ENCODE measurements around the gene ARAP3. TPM values are rescaled to one million over a fixed set of nuclear protein-coding genes. Genes with fewer than 3 reads are reported as not detected.

Gene ARAP3
- total and polyA plus RNA-seq, 4 experiments from 2014 or later: 0.73 to 16.4 (median 14.7) TPM; not detected in 1

GRCh38 chr5:141635646-141636045, 46.4 kb downstream of the ARAP3 start:
- H3K27me3 Mint-ChIP-seq: no peaks in the 10 kb centered on the region
- intact Hi-C loops (cut with micrococcal nuclease): loop anchor here (1.0 to 10.0 kb wide), 6 partner anchors 16 to 1071 kb away; partner anchors contain the start of genes APBB3, ARAP3, FCHSD1 and SLC35A4
- peaks cover 52% of the 10 kb centered on the region for H3K4me1 ChIP-seq (ENCODE audit: insufficient read depth, low read length)
- CTCF ChIA-PET (ENCODE audit: partially characterized antibody): interaction anchor here (1.1 to 28.3 kb wide), 8 partner anchors 14 to 214 kb away, joined by 3 to 712 read pairs (median 14); partner anchors contain the start of gene DIAPH1
- no peaks in the 10 kb centered on the region for H3K27me3 ChIP-seq (ENCODE audit: insufficient read depth, low read length)
- H3K4me3 Mint-ChIP-seq: peak overlapping the region; percentile 88 to 96 (median 94)
- no peaks in the 10 kb centered on the region for H3K9me3 Mint-ChIP-seq
- peaks cover 11 to 33% of the 10 kb centered on the region in 2 donors for H3K36me3 Mint-ChIP-seq
- H3K27ac Mint-ChIP-seq: peak overlapping the region; percentile 7 to 96 (median 95)
- peak overlapping the region; percentile 87 for H3K27ac ChIP-seq (ENCODE audit: low read depth, low read length)
- POLR2A ChIA-PET (ENCODE audit: partially characterized antibody): interaction anchor here (0.7 to 6.2 kb wide), 13 partner anchors 10 to 325 kb away, joined by 3 to 159 read pairs (median 10); partner anchors contain the start of genes DIAPH1 and FCHSD1
- H3K4me3 ChIP-seq (ENCODE audit: low read length in 2 of 2): peak overlapping the region; percentile 86 to 98
- H3K4me1 Mint-ChIP-seq: peaks cover 29 to 51% (median 39%) of the 10 kb centered on the region in 4 donors
- no peak for DNase-seq
- peaks cover 3% of the 10 kb centered on the region for H3K36me3 ChIP-seq (ENCODE audit: insufficient read depth, low read length)
- H3K9me3 ChIP-seq (ENCODE audit: control insufficient read depth in 1 of 2, low read length in 2 of 2): no peaks in the 10 kb centered on the region

- POLR2A ChIA-PET (ENCODE audit: partially characterized antibody): interaction anchor here (1.2 to 6.2 kb wide), 4 partner anchors 13 to 42 kb away, joined by 3 to 159 read pairs (median 34); partner anchors contain the start of gene DIAPH1
- intact Hi-C loops (cut with micrococcal nuclease): loop anchor here (5.0 to 10.0 kb wide), 2 partner anchors 48 to 1070 kb away; partner anchors contain the start of genes APBB3, ARAP3 and SLC35A4
- Histone ChIP-seq H3K9me3 (ENCODE audit: control insufficient read depth in 1 of 2, low read length in 2 of 2) (no peaks in the 10 kb centered on the region), H3K4me3 (ENCODE audit: low read length in 2 of 2) (no peak overlapping the region), H3K27ac (ENCODE audit: low read depth, low read length) (no peak overlapping the region), H3K36me3 (ENCODE audit: insufficient read depth, low read length) (peaks cover 11% of the 10 kb centered on the region), H3K4me1 (ENCODE audit: insufficient read depth, low read length) (peaks cover 52% of the 10 kb centered on the region), H3K27me3 (ENCODE audit: insufficient read depth, low read length) (no peaks in the 10 kb centered on the region)
- no peaks in the 10 kb centered on the region for H3K27me3 Mint-ChIP-seq
- peak overlapping the region in 6 of 7 donors; percentile 61 to 90 (median 87) for H3K27ac Mint-ChIP-seq
- DNase-seq: no peak
- CTCF ChIA-PET (ENCODE audit: partially characterized antibody): interaction anchor here (1.0 to 28.3 kb wide), 6 partner anchors 13 to 70 kb away, joined by 4 to 712 read pairs (median 15); partner anchors contain the start of gene DIAPH1
- H3K9me3 Mint-ChIP-seq: no peaks in the 10 kb centered on the region
- H3K36me3 Mint-ChIP-seq: peaks cover 11 to 39% of the 10 kb centered on the region in 2 donors
- peak overlapping the region; percentile 43 to 94 (median 74) for H3K4me3 Mint-ChIP-seq
- peaks cover 29 to 53% (median 39%) of the 10 kb centered on the region in 4 donors for H3K4me1 Mint-ChIP-seq
These were observed 47.3 kb downstream of the ARAP3 start for GRCh38 chr5:141634720-141635119.

GRCh38 chr5:141633871-141634561, 48.0 kb downstream of the ARAP3 start:
- intact Hi-C loops (cut with micrococcal nuclease): loop anchor here (10.0 kb wide), 1 partner anchor 1069 kb away; the partner anchor contains the start of genes APBB3 and SLC35A4
- no peaks in the 10 kb centered on the region for H3K9me3 ChIP-seq (ENCODE audit: control insufficient read depth in 1 of 2, low read length in 2 of 2)
- H3K36me3 Mint-ChIP-seq: peaks cover 16 to 45% of the 10 kb centered on the region in 2 donors
- peak overlapping the region in 6 of 8 donors; percentile 3 to 41 (median 24) for H3K4me3 Mint-ChIP-seq
- ChIA-PET CTCF (ENCODE audit: partially characterized antibody) (interaction anchor here (0.7 to 28.3 kb wide), 10 partner anchors 12 to 1601 kb away, joined by 3 to 712 read pairs (median 4); partner anchors contain the start of gene DIAPH1), POLR2A (ENCODE audit: partially characterized antibody) (interaction anchor here (0.6 to 6.2 kb wide), 3 partner anchors 12 to 29 kb away, joined by 3 to 159 read pairs (median 3); partner anchors contain the start of gene DIAPH1)
- H3K4me1 ChIP-seq (ENCODE audit: insufficient read depth, low read length): peaks cover 52% of the 10 kb centered on the region
- H3K4me3 ChIP-seq (ENCODE audit: low read length in 2 of 2): no peak overlapping the region
- no peak overlapping the region for H3K27ac ChIP-seq (ENCODE audit: low read depth, low read length)
- H3K27me3 Mint-ChIP-seq: no peaks in the 10 kb centered on the region
- no peaks in the 10 kb centered on the region for H3K27me3 ChIP-seq (ENCODE audit: insufficient read depth, low read length)
- no peaks in the 10 kb centered on the region for H3K9me3 Mint-ChIP-seq
- peaks cover 18% of the 10 kb centered on the region for H3K36me3 ChIP-seq (ENCODE audit: insufficient read depth, low read length)
- peaks cover 29 to 53% (median 39%) of the 10 kb centered on the region in 4 donors for H3K4me1 Mint-ChIP-seq
- peak overlapping the region in 5 of 7 donors; percentile 53 to 88 (median 69) for H3K27ac Mint-ChIP-seq
- no peak for DNase-seq

GRCh38 chr5:141632650-141633049, 49.4 kb downstream of the ARAP3 start:
- CTCF ChIA-PET (ENCODE audit: partially characterized antibody): interaction anchor here (1.0 to 28.3 kb wide), 7 partner anchors 11 to 336 kb away, joined by 3 to 712 read pairs (median 6); partner anchors contain the start of genes DIAPH1 and RNF14
- peaks cover 31% of the 10 kb centered on the region for H3K36me3 ChIP-seq (ENCODE audit: insufficient read depth, low read length)
- DNase-seq: no peak
- peaks cover 41% of the 10 kb centered on the region for H3K4me1 ChIP-seq (ENCODE audit: insufficient read depth, low read length)
- Mint-ChIP-seq H3K9me3 (no peaks in the 10 kb centered on the region), H3K4me3 (peak overlapping the region in 1 of 8 donors; percentile 7), H3K4me1 (peaks cover 29 to 43% (median 31%) of the 10 kb centered on the region in 4 donors), H3K36me3 (peaks cover 29 to 53% of the 10 kb centered on the region in 2 donors), H3K27me3 (no peaks in the 10 kb centered on the region), H3K27ac (peak overlapping the region in 3 of 7 donors; percentile 10 to 23 (median 17))
- no peaks in the 10 kb centered on the region for H3K27me3 ChIP-seq (ENCODE audit: insufficient read depth, low read length)
- no peak overlapping the region for H3K27ac ChIP-seq (ENCODE audit: low read depth, low read length)
- intact Hi-C loops (cut with micrococcal nuclease): loop anchor here (10.0 kb wide), 1 partner anchor 1068 kb away; the partner anchor contains the start of genes APBB3 and SLC35A4
- no peaks in the 10 kb centered on the region for H3K9me3 ChIP-seq (ENCODE audit: control insufficient read depth in 1 of 2, low read length in 2 of 2)
- POLR2A ChIA-PET (ENCODE audit: partially characterized antibody): interaction anchor here (4.5 kb wide), 1 partner anchor 14 kb away, joined by 18 read pairs; the partner anchor contains the start of gene DIAPH1
- no peak overlapping the region for H3K4me3 ChIP-seq (ENCODE audit: low read length in 2 of 2)

GRCh38 chr5:141630570-141631140, 51.4 kb downstream of the ARAP3 start:
- intact Hi-C loops (cut with micrococcal nuclease): loop anchor here (10.0 kb wide), 1 partner anchor 1066 kb away; the partner anchor contains the start of genes APBB3 and SLC35A4
- peaks cover 23 to 35% (median 24%) of the 10 kb centered on the region in 4 donors for H3K4me1 Mint-ChIP-seq
- peaks cover 45 to 67% of the 10 kb centered on the region in 2 donors for H3K36me3 Mint-ChIP-seq
- H3K4me1 ChIP-seq (ENCODE audit: insufficient read depth, low read length): peaks cover 33% of the 10 kb centered on the region
- H3K4me3 ChIP-seq (ENCODE audit: low read length in 2 of 2): no peak overlapping the region
- CTCF ChIA-PET (ENCODE audit: partially characterized antibody): interaction anchor here (1.0 to 28.3 kb wide), 6 partner anchors 9 to 248 kb away, joined by 3 to 712 read pairs (median 10); partner anchors contain the start of gene DIAPH1
- H3K27me3 ChIP-seq (ENCODE audit: insufficient read depth, low read length): no peaks in the 10 kb centered on the region
- no peaks in the 10 kb centered on the region for H3K9me3 Mint-ChIP-seq
- H3K4me3 Mint-ChIP-seq: no peak overlapping the region
- no peaks in the 10 kb centered on the region for H3K27me3 Mint-ChIP-seq
- peaks cover 35% of the 10 kb centered on the region for H3K36me3 ChIP-seq (ENCODE audit: insufficient read depth, low read length)
- POLR2A ChIA-PET (ENCODE audit: partially characterized antibody): interaction anchor here (1.1 to 4.5 kb wide), 5 partner anchors 12 to 39 kb away, joined by 3 to 18 read pairs (median 3); partner anchors contain the start of gene DIAPH1
- no peaks in the 10 kb centered on the region for H3K9me3 ChIP-seq (ENCODE audit: control insufficient read depth in 1 of 2, low read length in 2 of 2)
- no peak overlapping the region for H3K27ac Mint-ChIP-seq
- no peak for DNase-seq
- no peak overlapping the region for H3K27ac ChIP-seq (ENCODE audit: low read depth, low read length)

GRCh38 chr5:141628175-141628788, 53.7 kb downstream of the ARAP3 start:
- POLR2A ChIA-PET (ENCODE audit: partially characterized antibody): interaction anchor here (4.5 to 13.2 kb wide), 2 partner anchors 8 to 9 kb away, joined by 18 to 159 read pairs; partner anchors contain the start of genes DIAPH1, HDAC3 and RELL2
- Histone ChIP-seq H3K27ac (ENCODE audit: low read depth, low read length) (no peak overlapping the region), H3K4me3 (ENCODE audit: low read length in 2 of 2) (no peak overlapping the region), H3K36me3 (ENCODE audit: insufficient read depth, low read length) (peaks cover 43% of the 10 kb centered on the region), H3K27me3 (ENCODE audit: insufficient read depth, low read length) (no peaks in the 10 kb centered on the region), H3K4me1 (ENCODE audit: insufficient read depth, low read length) (peaks cover 16% of the 10 kb centered on the region), H3K9me3 (ENCODE audit: control insufficient read depth in 1 of 2, low read length in 2 of 2) (no peaks in the 10 kb centered on the region)
- Mint-ChIP-seq H3K9me3 (no peaks in the 10 kb centered on the region), H3K4me1 (peaks cover 9 to 17% (median 11%) of the 10 kb centered on the region in 4 donors), H3K27me3 (no peaks in the 10 kb centered on the region), H3K27ac (peak overlapping the region in 2 of 7 donors; percentile 42 to 64), H3K4me3 (no peak overlapping the region), H3K36me3 (peaks cover 50 to 76% of the 10 kb centered on the region in 2 donors)
- no peak for DNase-seq
- intact Hi-C loops (cut with micrococcal nuclease): no loop called here
- CTCF ChIA-PET (ENCODE audit: partially characterized antibody): interaction anchor here (12.5 to 28.3 kb wide), 3 partner anchors 6 to 36 kb away, joined by 198 to 712 read pairs (median 198); partner anchors contain the start of genes DIAPH1, HDAC3 and RELL2

Data from CD4-positive, alpha-beta memory T cell (primary cell).